ENCODE measurements around the gene ARAP2. TPM values are rescaled to one million over a fixed set of nuclear protein-coding genes. Genes with fewer than 3 reads are reported as not detected.

ARAP2 gene
- total and polyA plus RNA-seq, 5 donors from 2014 or later, result 10.2 to 92.2 (median 14.6) TPM

- H3K36me3 Mint-ChIP-seq, result no peaks in the 10 kb centered on the region
- Histone ChIP-seq H3K36me3 (ENCODE audit: control insufficient read depth, insufficient read depth, low read length) (peaks cover 3% of the 10 kb centered on the region), H3K4me1 (ENCODE audit: control insufficient read depth, insufficient read depth, low read length, poor library complexity, severe bottlenecking) (peaks cover 55% of the 10 kb centered on the region)
Observed at GRCh38 chr4:36222702-36223101, 21.6 kb downstream of the ARAP2 start.

GRCh38 chr4:36220776-36221175, 23.5 kb downstream of the ARAP2 start:
- H3K27me3 ChIP-seq (ENCODE audit: control insufficient read depth, insufficient read depth, low read length), result no peaks in the 10 kb centered on the region
- no peaks in the 10 kb centered on the region for H3K36me3 ChIP-seq (ENCODE audit: control insufficient read depth, insufficient read depth, low read length)
- no peak overlapping the region for H3K4me3 ChIP-seq (ENCODE audit: low read depth, low read length)
- DNase-seq (no peak), ATAC-seq (ENCODE audit: low read depth in 2 of 2) (no peak)
- H3K27ac ChIP-seq (ENCODE audit: insufficient read depth, low read length, poor library complexity, severe bottlenecking), result no peak overlapping the region
- Mint-ChIP-seq H3K4me3 (no peak overlapping the region), H3K27ac (no peak overlapping the region), H3K9me3 (no peaks in the 10 kb centered on the region), H3K36me3 (no peaks in the 10 kb centered on the region), H3K27me3 (no peaks in the 10 kb centered on the region), H3K4me1 (peaks cover 43 to 68% (median 47%) of the 10 kb centered on the region in 4 donors)
- no peaks in the 10 kb centered on the region for H3K9me3 ChIP-seq (ENCODE audit: control insufficient read depth in 2 of 2, low read length in 2 of 2)
- H3K4me1 ChIP-seq (ENCODE audit: control insufficient read depth, insufficient read depth, low read length, poor library complexity, severe bottlenecking), result peaks cover 39% of the 10 kb centered on the region

More at GRCh38 chr4:36222702-36223101, 21.6 kb downstream of the ARAP2 start:
- ATAC-seq (ENCODE audit: low read depth in 2 of 2) (no peak), DNase-seq (no peak)
- no peaks in the 10 kb centered on the region for H3K27me3 Mint-ChIP-seq
- Histone ChIP-seq H3K4me3 (ENCODE audit: low read depth, low read length) (peak overlapping the region; percentile 45), H3K27ac (ENCODE audit: insufficient read depth, low read length, poor library complexity, severe bottlenecking) (peak overlapping the region; percentile 9), H3K27me3 (ENCODE audit: control insufficient read depth, insufficient read depth, low read length) (no peaks in the 10 kb centered on the region), H3K9me3 (ENCODE audit: control insufficient read depth in 2 of 2, low read length in 2 of 2) (no peaks in the 10 kb centered on the region)
- H3K4me1 Mint-ChIP-seq, result peaks cover 53 to 77% (median 62%) of the 10 kb centered on the region in 4 donors
- H3K4me3 Mint-ChIP-seq, result peak overlapping the region in 1 of 4 donors; percentile 44
- H3K27ac Mint-ChIP-seq, result no peak overlapping the region
- H3K9me3 Mint-ChIP-seq, result no peaks in the 10 kb centered on the region

DNA sequence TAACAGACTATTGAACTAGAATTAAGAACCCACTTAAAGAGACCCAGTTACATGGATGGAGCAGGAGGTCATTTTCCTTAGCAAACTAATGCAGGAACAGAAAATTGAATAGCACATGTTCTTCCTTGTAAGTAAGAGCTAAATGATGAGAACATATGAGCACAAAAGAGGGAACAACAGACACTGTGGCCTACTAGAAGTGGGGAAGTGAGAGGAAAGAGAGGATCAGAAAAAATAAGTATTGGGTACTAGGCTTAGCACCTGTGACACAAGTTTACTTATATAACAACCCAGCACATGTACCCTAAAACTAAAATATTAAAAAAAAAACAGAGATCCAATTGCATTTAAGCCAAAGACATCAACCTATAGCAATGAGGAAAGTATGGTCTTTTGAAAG, 26.2 kb downstream of the ARAP2 start:
- Histone ChIP-seq H3K4me3 (ENCODE audit: low read depth, low read length) (peak overlapping the region; percentile 41), H3K27ac (ENCODE audit: insufficient read depth, low read length, poor library complexity, severe bottlenecking) (no peak overlapping the region), H3K4me1 (ENCODE audit: control insufficient read depth, insufficient read depth, low read length, poor library complexity, severe bottlenecking) (peaks cover 26% of the 10 kb centered on the region), H3K27me3 (ENCODE audit: control insufficient read depth, insufficient read depth, low read length) (no peaks in the 10 kb centered on the region), H3K36me3 (ENCODE audit: control insufficient read depth, insufficient read depth, low read length) (peaks cover 7% of the 10 kb centered on the region), H3K9me3 (ENCODE audit: control insufficient read depth in 2 of 2, low read length in 2 of 2) (no peaks in the 10 kb centered on the region)
- peak overlapping the region in 1 of 3 donors; percentile 95 for H3K27ac Mint-ChIP-seq
- H3K9me3 Mint-ChIP-seq, result no peaks in the 10 kb centered on the region
- DNase-seq, result no peak
- H3K27me3 Mint-ChIP-seq, result no peaks in the 10 kb centered on the region
- H3K4me1 Mint-ChIP-seq, result peaks cover 37 to 65% (median 45%) of the 10 kb centered on the region in 4 donors
- H3K36me3 Mint-ChIP-seq, result peaks cover 9% of the 10 kb centered on the region
- peak overlapping the region in 1 of 4 donors; percentile 17 for H3K4me3 Mint-ChIP-seq
- peak in 1 of 2 donors; percentile 20 for ATAC-seq (ENCODE audit: low read depth in 2 of 2)

DNA sequence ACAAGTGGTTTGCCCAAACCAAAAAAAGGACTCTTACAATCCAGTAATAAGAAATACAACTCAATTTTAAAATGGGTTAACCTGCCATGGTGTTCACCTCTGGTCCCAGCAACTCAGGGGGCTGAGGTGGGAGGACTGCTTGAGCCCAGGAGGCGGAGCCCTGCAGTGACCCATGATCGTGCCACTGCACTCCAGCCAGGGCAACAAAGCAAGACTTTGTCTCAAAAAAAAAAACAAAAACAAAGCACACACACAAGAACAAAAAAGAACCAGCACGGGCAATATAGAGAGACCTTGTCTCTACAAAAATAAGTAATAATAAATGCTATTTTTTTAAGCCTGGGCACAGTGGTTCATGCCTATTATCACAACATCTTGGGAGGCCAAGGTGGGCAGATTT, 28.7 kb downstream of the ARAP2 start:
- no peak for ATAC-seq (ENCODE audit: low read depth in 2 of 2)
- no peak overlapping the region for H3K4me3 Mint-ChIP-seq
- no peak for DNase-seq
- H3K4me1 Mint-ChIP-seq, result peaks cover 21 to 57% (median 43%) of the 10 kb centered on the region in 4 donors
- H3K4me3 ChIP-seq (ENCODE audit: low read depth, low read length), result no peak overlapping the region
- peaks cover 11% of the 10 kb centered on the region for H3K4me1 ChIP-seq (ENCODE audit: control insufficient read depth, insufficient read depth, low read length, poor library complexity, severe bottlenecking)
- H3K27me3 ChIP-seq (ENCODE audit: control insufficient read depth, insufficient read depth, low read length), result no peaks in the 10 kb centered on the region
- peaks cover 16% of the 10 kb centered on the region for H3K36me3 ChIP-seq (ENCODE audit: control insufficient read depth, insufficient read depth, low read length)
- no peak overlapping the region for H3K27ac Mint-ChIP-seq
- H3K27me3 Mint-ChIP-seq, result no peaks in the 10 kb centered on the region
- H3K9me3 Mint-ChIP-seq, result no peaks in the 10 kb centered on the region
- no peak overlapping the region for H3K27ac ChIP-seq (ENCODE audit: insufficient read depth, low read length, poor library complexity, severe bottlenecking)
- peaks cover 18% of the 10 kb centered on the region for H3K36me3 Mint-ChIP-seq
- no peaks in the 10 kb centered on the region for H3K9me3 ChIP-seq (ENCODE audit: control insufficient read depth in 2 of 2, low read length in 2 of 2)

DNA sequence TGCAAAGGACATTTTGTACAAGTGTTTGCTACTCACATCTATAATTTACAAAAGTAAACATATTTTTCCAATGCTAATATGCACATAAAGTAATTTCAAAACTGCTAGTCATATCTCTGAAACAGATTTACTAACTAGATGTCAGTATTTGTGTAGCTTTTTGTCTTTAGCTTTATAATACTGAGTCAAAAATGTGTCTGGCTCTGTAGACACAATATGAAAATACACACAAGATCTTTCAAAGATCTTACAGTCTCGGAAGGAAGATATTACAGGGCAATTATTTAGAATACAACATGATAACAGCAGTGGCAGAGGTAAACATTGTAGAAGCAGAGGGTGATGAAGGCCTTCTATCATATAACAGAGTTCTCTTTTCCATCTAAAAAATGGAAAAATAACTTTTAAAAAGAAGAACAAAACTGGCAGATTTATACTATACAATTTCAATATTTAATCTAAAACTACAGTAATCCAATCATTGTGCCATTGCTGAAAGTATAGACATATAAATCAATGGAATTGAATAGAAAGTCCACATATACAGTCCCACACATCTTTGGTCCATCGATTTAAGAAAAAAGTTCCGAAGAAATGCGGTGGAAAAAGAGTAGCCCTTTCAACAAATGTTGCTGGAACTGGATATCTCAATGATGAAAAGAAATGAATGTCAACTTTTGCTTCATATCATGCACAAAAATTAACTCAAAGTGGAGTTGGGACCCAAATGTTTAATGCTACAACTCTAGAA, 29.4 kb downstream of the ARAP2 start:
- no peak for DNase-seq
- Mint-ChIP-seq H3K4me1 (peaks cover 16 to 57% (median 41%) of the 10 kb centered on the region in 4 donors), H3K9me3 (no peaks in the 10 kb centered on the region), H3K4me3 (no peak overlapping the region), H3K36me3 (peaks cover 24% of the 10 kb centered on the region), H3K27me3 (no peaks in the 10 kb centered on the region), H3K27ac (no peak overlapping the region)
- H3K4me3 ChIP-seq (ENCODE audit: low read depth, low read length), result no peak overlapping the region
- no peaks in the 10 kb centered on the region for H3K9me3 ChIP-seq (ENCODE audit: control insufficient read depth in 2 of 2, low read length in 2 of 2)
- H3K36me3 ChIP-seq (ENCODE audit: control insufficient read depth, insufficient read depth, low read length), result peaks cover 23% of the 10 kb centered on the region
- H3K4me1 ChIP-seq (ENCODE audit: control insufficient read depth, insufficient read depth, low read length, poor library complexity, severe bottlenecking), result peaks cover 11% of the 10 kb centered on the region
- no peak for ATAC-seq (ENCODE audit: low read depth in 2 of 2)
- H3K27ac ChIP-seq (ENCODE audit: insufficient read depth, low read length, poor library complexity, severe bottlenecking), result no peak overlapping the region
- no peaks in the 10 kb centered on the region for H3K27me3 ChIP-seq (ENCODE audit: control insufficient read depth, insufficient read depth, low read length)

- H3K4me3 Mint-ChIP-seq, result no peak overlapping the region
Observed at GRCh38 chr4:36213977-36214376, 30.3 kb downstream of the ARAP2 start.

DNA sequence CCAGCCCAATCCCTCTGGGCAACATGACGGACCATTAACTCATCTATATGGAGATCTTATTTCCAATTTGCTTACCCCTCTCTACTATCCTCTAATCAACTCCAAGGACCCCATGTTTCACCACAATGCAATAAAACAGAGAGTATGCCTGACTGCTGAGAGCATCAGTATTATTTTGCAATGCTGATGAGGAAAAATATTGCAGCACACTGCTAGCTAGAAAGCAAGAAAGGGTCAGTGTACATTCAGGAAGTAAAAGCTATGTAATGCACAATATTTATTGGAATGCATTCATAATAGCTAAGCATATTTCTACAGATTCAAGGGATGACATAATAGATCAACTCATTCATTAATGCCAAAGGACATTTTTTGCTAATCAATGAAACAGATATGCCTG, 33.2 kb downstream of the ARAP2 start:
- peaks cover 41% of the 10 kb centered on the region for H3K36me3 Mint-ChIP-seq
- H3K27me3 Mint-ChIP-seq, result no peaks in the 10 kb centered on the region
- H3K4me3 Mint-ChIP-seq, result no peak overlapping the region
- DNase-seq (no peak), ATAC-seq (ENCODE audit: low read depth in 2 of 2) (no peak)
- Histone ChIP-seq H3K4me1 (ENCODE audit: control insufficient read depth, insufficient read depth, low read length, poor library complexity, severe bottlenecking) (peaks cover 15% of the 10 kb centered on the region), H3K36me3 (ENCODE audit: control insufficient read depth, insufficient read depth, low read length) (peaks cover 23% of the 10 kb centered on the region), H3K27me3 (ENCODE audit: control insufficient read depth, insufficient read depth, low read length) (no peaks in the 10 kb centered on the region), H3K4me3 (ENCODE audit: low read depth, low read length) (no peak overlapping the region), H3K27ac (ENCODE audit: insufficient read depth, low read length, poor library complexity, severe bottlenecking) (no peak overlapping the region), H3K9me3 (ENCODE audit: control insufficient read depth in 2 of 2, low read length in 2 of 2) (no peaks in the 10 kb centered on the region)
- no peaks in the 10 kb centered on the region for H3K9me3 Mint-ChIP-seq
- peaks cover 18 to 59% (median 47%) of the 10 kb centered on the region in 4 donors for H3K4me1 Mint-ChIP-seq
- no peak overlapping the region for H3K27ac Mint-ChIP-seq

More at GRCh38 chr4:36213977-36214376, 30.3 kb downstream of the ARAP2 start:
- Histone ChIP-seq H3K27ac (ENCODE audit: insufficient read depth, low read length, poor library complexity, severe bottlenecking) (no peak overlapping the region), H3K4me3 (ENCODE audit: low read depth, low read length) (no peak overlapping the region), H3K36me3 (ENCODE audit: control insufficient read depth, insufficient read depth, low read length) (peaks cover 23% of the 10 kb centered on the region), H3K4me1 (ENCODE audit: control insufficient read depth, insufficient read depth, low read length, poor library complexity, severe bottlenecking) (peaks cover 11% of the 10 kb centered on the region), H3K9me3 (ENCODE audit: control insufficient read depth in 2 of 2, low read length in 2 of 2) (no peaks in the 10 kb centered on the region), H3K27me3 (ENCODE audit: control insufficient read depth, insufficient read depth, low read length) (no peaks in the 10 kb centered on the region)
- H3K27me3 Mint-ChIP-seq, result no peaks in the 10 kb centered on the region
- H3K27ac Mint-ChIP-seq, result no peak overlapping the region
- no peak for ATAC-seq (ENCODE audit: low read depth in 2 of 2)
- no peak for DNase-seq
- no peaks in the 10 kb centered on the region for H3K9me3 Mint-ChIP-seq
- peaks cover 17 to 59% (median 41%) of the 10 kb centered on the region in 4 donors for H3K4me1 Mint-ChIP-seq
- H3K36me3 Mint-ChIP-seq, result peaks cover 29% of the 10 kb centered on the region
